K562 (cell line): ENCODE results near the gene OR2V2. TPM values are rescaled to one million over a fixed set of nuclear protein-coding genes. Genes with fewer than 3 reads are reported as not detected.

ENCODE experiments used
- AFF4 ChIP-seq: sonication (generic); formaldehyde crosslinking; IDR thresholded peaks from 2 replicates; pipeline ENCODE4 v1.8.0; 2023; ENCODE audit warnings: mild to moderate bottlenecking, missing genetic modification reagents
- ATF7 ChIP-seq: fragments of 450-650 bp; IDR thresholded peaks from 2 replicates; pipeline ENCODE4 v1.7.1; 2014; ENCODE audit warnings: mild to moderate bottlenecking, moderate library complexity
- FOS ChIP-seq: IDR thresholded peaks from 3 replicates; pipeline ENCODE4 v1.6.1; 2011; ENCODE audit not compliant: insufficient read length; ENCODE audit errors: extremely low read depth
- HNRNPLL ChIP-seq: fragments of 200-400 bp; formaldehyde crosslinking; IDR thresholded peaks from 2 replicates; pipeline ENCODE4 v1.6.1; 2017; ENCODE audit warnings: low read length, low read depth, mild to moderate bottlenecking; ENCODE audit not compliant: poor library complexity, severe bottlenecking
- MAZ ChIP-seq, 2 experiments: fragments of 450-650 bp in 1 of 2; sonication (generic) in 1 of 2; formaldehyde crosslinking; IDR thresholded peaks in 1 of 2; conservative IDR thresholded peaks in 1 of 2; 2 replicates each; pipeline versions ENCODE4 v1.4.0 to v1.5.0; 2020; ENCODE audit warnings: mild to moderate bottlenecking in 1 of 2, missing genetic modification reagents in 1 of 2
- MYC ChIP-seq, 2 experiments: fragments of 250-450 bp in 1 of 2; sonication (Bioruptor Pico) in 1 of 2; IDR thresholded peaks; 2 replicates each; pipeline versions ENCODE4 v1.5.1 to v1.6.1; 2012 to 2021; ENCODE audit warnings: low read depth in 2 of 2, borderline replicate concordance in 1 of 2, improper control_type of control experiment in 1 of 2, low read length in 1 of 2, mild to moderate bottlenecking in 1 of 2, moderate library complexity in 1 of 2
- NR0B1 ChIP-seq: fragments of 450-650 bp; IDR thresholded peaks from one replicate; pipeline ENCODE4 v1.6.1; 2018; ENCODE audit warnings: mild to moderate bottlenecking, moderate library complexity; ENCODE audit not compliant: partially characterized antibody
- RBBP5 ChIP-seq: fragments of 200-600 bp; sonication (generic); IDR thresholded peaks from 2 replicates; pipeline ENCODE4 v1.6.1; 2012; ENCODE audit warnings: borderline replicate concordance, mild to moderate bottlenecking, low read length, control low read depth, inconsistent platforms; ENCODE audit not compliant: insufficient read depth, poor library complexity, severe bottlenecking
- ZNF41 ChIP-seq: fragments of 250-450 bp; sonication (Bioruptor Pico); conservative IDR thresholded peaks from 2 replicates; pipeline ENCODE4 v1.4.0; 2020; ENCODE audit warnings: mild to moderate bottlenecking
- ZNF583 ChIP-seq: fragments of 250-450 bp; sonication (Bioruptor Pico); IDR thresholded peaks from 2 replicates; pipeline ENCODE4 v1.4.0; 2020
- polyA plus RNA-seq, 8 experiments: library from polyadenylated mRNA; depleted of rRNA in 4 of 8; stranded (reverse) in 5 of 8; unstranded in 3 of 8; fragments of >200 nt; fragmentation: Nextera tagmentation in 2 of 8; fragmentation: Illumina TruSeq in 1 of 8; extraction: Ambion mirVana in 2 of 8; extraction: Trizol in 1 of 8; gene quantifications; 2 replicates each; pipeline versions ENCODE4 v1.2.1 to v1.2.3, GENCODE V29; 2011 to 2014; ENCODE audit warnings: inconsistent platforms in 1 of 8, missing spikeins in 1 of 8
- total RNA-seq, 7 experiments: library from RNA; depleted of rRNA in 6 of 7; stranded (reverse); fragments of >200 nt in 6 of 7; fragmentation: Illumina TruSeq in 2 of 7; extraction: Trizol in 2 of 7; gene quantifications; 2 replicates each; pipeline versions ENCODE4 v1.2.1 to v1.2.3, GENCODE V29; 2011 to 2021; ENCODE audit warnings: low replicate concordance in 1 of 7
- TF ChIP-seq, protein P1 (sequence below), 2 experiments: fragments of 450-650 bp in 1 of 2; sonication (generic) in 1 of 2; formaldehyde crosslinking in 1 of 2; IDR thresholded peaks; 2 replicates each; pipeline versions ENCODE4 v1.7.1 to v1.9.0; 2016 to 2022; ENCODE audit warnings: inconsistent platforms in 1 of 2, mild to moderate bottlenecking in 1 of 2, missing genetic modification reagents in 1 of 2

Gene OR2V2
- total and polyA plus RNA-seq, 9 of the 15 experiments (the other 6 are each of a cell fraction or from before 2014, with no cell fraction given) = 0.01 TPM; not detected in 8

DNA sequence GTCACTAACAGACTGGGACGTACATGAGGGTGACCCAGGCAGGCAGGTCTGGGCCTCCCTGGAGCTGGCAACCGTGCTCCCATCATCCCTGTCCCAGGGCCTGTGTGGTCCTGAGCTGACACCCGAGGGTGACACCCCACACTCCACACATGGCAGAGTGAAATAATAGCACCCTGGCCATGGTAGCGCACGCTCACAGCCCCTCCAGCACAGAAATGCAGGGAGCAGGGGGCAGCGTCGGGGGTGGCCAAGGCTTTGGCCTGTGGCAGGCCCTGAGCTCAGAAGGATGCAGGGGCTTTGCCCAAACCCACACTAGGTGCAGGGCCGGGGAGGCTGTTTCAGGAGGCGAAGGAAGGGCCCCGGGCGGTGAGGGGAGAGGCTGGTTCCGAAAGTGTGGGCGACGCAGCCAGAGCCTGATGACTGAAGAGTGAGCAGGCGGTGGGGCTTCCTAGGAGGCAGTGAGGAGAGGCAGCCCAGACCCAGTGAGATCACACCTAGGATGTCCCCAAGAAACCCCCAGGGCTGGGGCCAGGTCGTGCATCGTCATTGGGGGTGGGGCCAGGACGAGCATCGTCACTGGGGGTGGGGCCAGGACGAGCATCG is 12.9 kb downstream of the OR2V2 start (continued):
- TF ChIP-seq, protein P1, sequence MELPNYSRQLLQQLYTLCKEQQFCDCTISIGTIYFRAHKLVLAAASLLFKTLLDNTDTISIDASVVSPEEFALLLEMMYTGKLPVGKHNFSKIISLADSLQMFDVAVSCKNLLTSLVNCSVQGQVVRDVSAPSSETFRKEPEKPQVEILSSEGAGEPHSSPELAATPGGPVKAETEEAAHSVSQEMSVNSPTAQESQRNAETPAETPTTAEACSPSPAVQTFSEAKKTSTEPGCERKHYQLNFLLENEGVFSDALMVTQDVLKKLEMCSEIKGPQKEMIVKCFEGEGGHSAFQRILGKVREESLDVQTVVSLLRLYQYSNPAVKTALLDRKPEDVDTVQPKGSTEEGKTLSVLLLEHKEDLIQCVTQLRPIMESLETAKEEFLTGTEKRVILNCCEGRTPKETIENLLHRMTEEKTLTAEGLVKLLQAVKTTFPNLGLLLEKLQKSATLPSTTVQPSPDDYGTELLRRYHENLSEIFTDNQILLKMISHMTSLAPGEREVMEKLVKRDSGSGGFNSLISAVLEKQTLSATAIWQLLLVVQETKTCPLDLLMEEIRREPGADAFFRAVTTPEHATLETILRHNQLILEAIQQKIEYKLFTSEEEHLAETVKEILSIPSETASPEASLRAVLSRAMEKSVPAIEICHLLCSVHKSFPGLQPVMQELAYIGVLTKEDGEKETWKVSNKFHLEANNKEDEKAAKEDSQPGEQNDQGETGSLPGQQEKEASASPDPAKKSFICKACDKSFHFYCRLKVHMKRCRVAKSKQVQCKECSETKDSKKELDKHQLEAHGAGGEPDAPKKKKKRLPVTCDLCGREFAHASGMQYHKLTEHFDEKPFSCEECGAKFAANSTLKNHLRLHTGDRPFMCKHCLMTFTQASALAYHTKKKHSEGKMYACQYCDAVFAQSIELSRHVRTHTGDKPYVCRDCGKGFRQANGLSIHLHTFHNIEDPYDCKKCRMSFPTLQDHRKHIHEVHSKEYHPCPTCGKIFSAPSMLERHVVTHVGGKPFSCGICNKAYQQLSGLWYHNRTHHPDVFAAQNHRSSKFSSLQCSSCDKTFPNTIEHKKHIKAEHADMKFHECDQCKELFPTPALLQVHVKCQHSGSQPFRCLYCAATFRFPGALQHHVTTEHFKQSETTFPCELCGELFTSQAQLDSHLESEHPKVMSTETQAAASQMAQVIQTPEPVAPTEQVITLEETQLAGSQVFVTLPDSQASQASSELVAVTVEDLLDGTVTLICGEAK (IDR thresholded peaks at IDR 0.05) = peak; percentile 61
- TF ChIP-seq, protein P1 (CRISPR knock-in tag; IDR thresholded peaks at IDR 0.05) = no peak
- peak; percentile 79; the same call in 1 of the 2 replicates for TF ChIP-seq ATF7
- no peak for TF ChIP-seq HNRNPLL
- no peak for TF ChIP-seq MYC (IDR thresholded peaks at IDR 0.05; ENCODE audit: low read depth, low read length)
- TF ChIP-seq MYC (CRISPR knock-in tag; IDR thresholded peaks at IDR 0.05; ENCODE audit: borderline replicate concordance, low read depth) = no peak
- peak; percentile 32 for TF ChIP-seq RBBP5
- TF ChIP-seq NR0B1 = no peak
- peak; percentile 47 to 63; a peak in 2 of 4 replicates for TF ChIP-seq MAZ (CRISPR knock-in tag; conservative IDR thresholded peaks at IDR 0.05 in 1 of 2, IDR thresholded peaks at IDR 0.05 in 1 of 2)
- TF ChIP-seq ZNF583 = no peak
- no peak for TF ChIP-seq AFF4 (CRISPR knock-in tag)
- TF ChIP-seq FOS = no peak
- TF ChIP-seq ZNF41 (CRISPR knock-in tag) = no peak
